ENCODE results near the gene FBXW10B.

DNA sequence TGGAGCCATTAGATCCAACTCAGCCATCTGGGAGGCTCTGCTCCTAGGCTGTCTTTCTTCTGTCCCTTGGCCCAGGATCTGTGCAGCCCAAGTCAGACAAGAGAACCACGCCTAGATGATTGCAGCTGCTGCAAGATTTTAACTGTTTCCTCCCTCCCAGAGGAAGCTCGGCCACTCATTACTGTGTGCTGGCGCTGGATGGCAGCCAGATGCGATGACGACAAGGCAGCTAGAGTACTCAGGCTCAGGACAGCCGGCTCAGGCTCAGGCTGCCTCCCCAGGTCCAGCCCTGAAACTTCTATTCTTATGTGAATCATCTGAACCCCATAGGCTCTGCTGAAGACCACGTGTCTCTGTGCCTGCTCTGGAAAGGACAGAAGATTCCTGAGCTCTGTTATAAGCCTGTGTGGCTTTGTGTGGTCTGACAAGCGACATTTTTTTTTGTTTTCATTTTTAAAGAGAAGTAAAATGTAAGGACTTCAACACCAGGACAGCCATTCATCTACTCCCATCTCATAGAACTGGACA, 32.1 kb upstream of the FBXW10B start:
- TF ChIP-seq, protein P1, sequence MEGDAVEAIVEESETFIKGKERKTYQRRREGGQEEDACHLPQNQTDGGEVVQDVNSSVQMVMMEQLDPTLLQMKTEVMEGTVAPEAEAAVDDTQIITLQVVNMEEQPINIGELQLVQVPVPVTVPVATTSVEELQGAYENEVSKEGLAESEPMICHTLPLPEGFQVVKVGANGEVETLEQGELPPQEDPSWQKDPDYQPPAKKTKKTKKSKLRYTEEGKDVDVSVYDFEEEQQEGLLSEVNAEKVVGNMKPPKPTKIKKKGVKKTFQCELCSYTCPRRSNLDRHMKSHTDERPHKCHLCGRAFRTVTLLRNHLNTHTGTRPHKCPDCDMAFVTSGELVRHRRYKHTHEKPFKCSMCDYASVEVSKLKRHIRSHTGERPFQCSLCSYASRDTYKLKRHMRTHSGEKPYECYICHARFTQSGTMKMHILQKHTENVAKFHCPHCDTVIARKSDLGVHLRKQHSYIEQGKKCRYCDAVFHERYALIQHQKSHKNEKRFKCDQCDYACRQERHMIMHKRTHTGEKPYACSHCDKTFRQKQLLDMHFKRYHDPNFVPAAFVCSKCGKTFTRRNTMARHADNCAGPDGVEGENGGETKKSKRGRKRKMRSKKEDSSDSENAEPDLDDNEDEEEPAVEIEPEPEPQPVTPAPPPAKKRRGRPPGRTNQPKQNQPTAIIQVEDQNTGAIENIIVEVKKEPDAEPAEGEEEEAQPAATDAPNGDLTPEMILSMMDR (IDR thresholded peaks at IDR 0.05): peak in 1 of 6 experiments; percentile 21
- peak; percentile 56 to 82 for TF ChIP-seq POLR2A (IDR thresholded peaks at IDR 0.05)

Measured in Peyer's patch (tissue), 4 donors.